ENCODE data around the gene VIPR2. TPM values are rescaled to one million over a fixed set of nuclear protein-coding genes. Genes with fewer than 3 reads are reported as not detected.

Gene VIPR2
- total and polyA plus RNA-seq, 2 of the 13 experiments (the other 11 are each of a cell fraction or from before 2014, with no cell fraction given): not detected

DNA sequence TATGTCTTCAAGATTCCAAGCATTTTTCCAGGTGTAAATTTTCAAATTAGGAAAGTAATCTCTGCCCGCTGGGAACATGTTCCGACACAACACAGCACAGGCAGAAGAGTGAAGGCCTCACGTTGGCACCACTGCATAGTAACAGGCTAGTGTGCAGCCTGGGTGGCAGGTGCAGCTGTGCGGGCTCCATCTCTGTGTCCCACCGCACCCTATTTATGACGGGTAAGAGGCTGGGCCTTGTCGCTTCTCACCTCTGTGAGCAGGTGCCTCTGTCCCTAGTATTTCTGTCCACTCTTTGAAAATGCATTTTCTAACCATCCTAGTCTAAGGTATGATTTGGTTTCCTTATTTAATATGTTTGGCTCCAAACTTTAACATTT, 24.1 kb downstream of the VIPR2 start:
- Histone ChIP-seq H3K4me3 (replicated peaks in 1 of 3; ENCODE audit: insufficient read depth in 1 of 3, low read depth in 2 of 3, low read length in 3 of 3) (no peak overlapping the region), H3K36me3 (replicated peaks in 1 of 2; ENCODE audit: control insufficient read depth in 1 of 2, insufficient read depth in 2 of 2, low read length in 2 of 2) (no peaks in the 10 kb centered on the region), H3K9me3 (ENCODE audit: low read length) (no peaks in the 10 kb centered on the region), H3K4me1 (ENCODE audit: insufficient read depth, low read length) (peaks cover 3% of the 10 kb centered on the region), H2AFZ (ENCODE audit: low read length) (no peak overlapping the region), H3K27ac (ENCODE audit: extremely low read length, insufficient read depth, low read length) (no peak overlapping the region), H3K9ac (ENCODE audit: insufficient read depth, low read depth, low read length) (no peak overlapping the region), H3K27me3 (ENCODE audit: control insufficient read depth in 1 of 2, insufficient read depth in 2 of 2, low read length in 2 of 2) (peaks cover 3 to 72% of the 10 kb centered on the region in 2 experiments; a peak in 4 of 5 replicates), H3K4me2 (ENCODE audit: low read depth, low read length) (no peak overlapping the region), H4K20me1 (ENCODE audit: insufficient read depth, low read length) (no peaks in the 10 kb centered on the region), H3K79me2 (ENCODE audit: insufficient read depth, low read length) (no peaks in the 10 kb centered on the region)
- DNase-seq (ENCODE audit: low spot score) (no peak), ATAC-seq (no peak), FAIRE-seq (no peak)
- ChIA-PET POLR2A (no interaction called here), CTCF (ENCODE audit: low intra/inter-chr PET ratio, low total read pairs) (no interaction called here)
- no peak for TF ChIP-seq NFKB2 (CRISPR knock-in tag; IDR thresholded peaks at IDR 0.05; ENCODE audit: borderline replicate concordance)
- TF ChIP-seq ZNF160 (CRISPR knock-in tag; IDR thresholded peaks at IDR 0.05): no peak
- TF ChIP-seq, protein P1, sequence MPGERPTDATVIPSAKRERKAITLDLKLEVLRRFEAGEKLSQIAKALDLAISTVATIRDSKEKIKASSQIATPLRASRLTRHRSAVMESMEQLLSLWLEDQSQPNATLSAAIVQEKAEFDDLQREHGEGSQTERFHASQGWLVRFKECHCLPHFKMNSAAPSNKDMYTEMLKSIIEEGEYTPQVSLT (CRISPR knock-in tag; IDR thresholded peaks at IDR 0.05; ENCODE audit: borderline replicate concordance, low read depth): no peak
- no peak for TF ChIP-seq KLF15 (CRISPR knock-in tag; IDR thresholded peaks at IDR 0.05; ENCODE audit: borderline replicate concordance)
- TF ChIP-seq, protein P2, sequence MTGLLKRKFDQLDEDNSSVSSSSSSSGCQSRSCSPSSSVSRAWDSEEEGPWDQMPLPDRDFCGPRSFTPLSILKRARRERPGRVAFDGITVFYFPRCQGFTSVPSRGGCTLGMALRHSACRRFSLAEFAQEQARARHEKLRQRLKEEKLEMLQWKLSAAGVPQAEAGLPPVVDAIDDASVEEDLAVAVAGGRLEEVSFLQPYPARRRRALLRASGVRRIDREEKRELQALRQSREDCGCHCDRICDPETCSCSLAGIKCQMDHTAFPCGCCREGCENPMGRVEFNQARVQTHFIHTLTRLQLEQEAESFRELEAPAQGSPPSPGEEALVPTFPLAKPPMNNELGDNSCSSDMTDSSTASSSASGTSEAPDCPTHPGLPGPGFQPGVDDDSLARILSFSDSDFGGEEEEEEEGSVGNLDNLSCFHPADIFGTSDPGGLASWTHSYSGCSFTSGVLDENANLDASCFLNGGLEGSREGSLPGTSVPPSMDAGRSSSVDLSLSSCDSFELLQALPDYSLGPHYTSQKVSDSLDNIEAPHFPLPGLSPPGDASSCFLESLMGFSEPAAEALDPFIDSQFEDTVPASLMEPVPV (CRISPR knock-in tag; IDR thresholded peaks at IDR 0.05): no peak
- no peak for TF ChIP-seq ZNF616 (CRISPR knock-in tag; IDR thresholded peaks at IDR 0.05; ENCODE audit: low read depth)
- no peak for TF ChIP-seq ZNF816 (CRISPR knock-in tag; IDR thresholded peaks at IDR 0.05; ENCODE audit: borderline replicate concordance)
- TF ChIP-seq PRPF4 (IDR thresholded peaks at IDR 0.05; ENCODE audit: low read depth, low read length, poor library complexity, severe bottlenecking): no peak
- TF ChIP-seq, protein P3, sequence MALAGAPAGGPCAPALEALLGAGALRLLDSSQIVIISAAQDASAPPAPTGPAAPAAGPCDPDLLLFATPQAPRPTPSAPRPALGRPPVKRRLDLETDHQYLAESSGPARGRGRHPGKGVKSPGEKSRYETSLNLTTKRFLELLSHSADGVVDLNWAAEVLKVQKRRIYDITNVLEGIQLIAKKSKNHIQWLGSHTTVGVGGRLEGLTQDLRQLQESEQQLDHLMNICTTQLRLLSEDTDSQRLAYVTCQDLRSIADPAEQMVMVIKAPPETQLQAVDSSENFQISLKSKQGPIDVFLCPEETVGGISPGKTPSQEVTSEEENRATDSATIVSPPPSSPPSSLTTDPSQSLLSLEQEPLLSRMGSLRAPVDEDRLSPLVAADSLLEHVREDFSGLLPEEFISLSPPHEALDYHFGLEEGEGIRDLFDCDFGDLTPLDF (CRISPR knock-in tag; IDR thresholded peaks at IDR 0.05): no peak
- TF ChIP-seq, protein P4, sequence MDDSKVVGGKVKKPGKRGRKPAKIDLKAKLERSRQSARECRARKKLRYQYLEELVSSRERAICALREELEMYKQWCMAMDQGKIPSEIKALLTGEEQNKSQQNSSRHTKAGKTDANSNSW (CRISPR knock-in tag; IDR thresholded peaks at IDR 0.05; ENCODE audit: borderline replicate concordance): no peak
- no peak for TF ChIP-seq ZNF879 (CRISPR knock-in tag; IDR thresholded peaks at IDR 0.05)
- TF ChIP-seq KAT2B (IDR thresholded peaks at IDR 0.05; ENCODE audit: borderline replicate concordance, low read depth, low read length): no peak
- WGBS (ENCODE audit: low lambda C conversion rate): 45% methylated on average over 7 of the region's 7 CpGs
- no TSS peak for BruUV-seq (replicated peaks)
- intact Hi-C loops (cut with micrococcal nuclease; ENCODE audit: unreplicated experiment) (no loop called here), in situ Hi-C loops (cut with HindIII; ENCODE audit: extremely low pct_ligation_motif_present, low pct_unique_long_range_greater_than_20kb) (no loop called here)
